ENCODE data around the gene OLFM1.

- TF ChIP-seq, protein P1, sequence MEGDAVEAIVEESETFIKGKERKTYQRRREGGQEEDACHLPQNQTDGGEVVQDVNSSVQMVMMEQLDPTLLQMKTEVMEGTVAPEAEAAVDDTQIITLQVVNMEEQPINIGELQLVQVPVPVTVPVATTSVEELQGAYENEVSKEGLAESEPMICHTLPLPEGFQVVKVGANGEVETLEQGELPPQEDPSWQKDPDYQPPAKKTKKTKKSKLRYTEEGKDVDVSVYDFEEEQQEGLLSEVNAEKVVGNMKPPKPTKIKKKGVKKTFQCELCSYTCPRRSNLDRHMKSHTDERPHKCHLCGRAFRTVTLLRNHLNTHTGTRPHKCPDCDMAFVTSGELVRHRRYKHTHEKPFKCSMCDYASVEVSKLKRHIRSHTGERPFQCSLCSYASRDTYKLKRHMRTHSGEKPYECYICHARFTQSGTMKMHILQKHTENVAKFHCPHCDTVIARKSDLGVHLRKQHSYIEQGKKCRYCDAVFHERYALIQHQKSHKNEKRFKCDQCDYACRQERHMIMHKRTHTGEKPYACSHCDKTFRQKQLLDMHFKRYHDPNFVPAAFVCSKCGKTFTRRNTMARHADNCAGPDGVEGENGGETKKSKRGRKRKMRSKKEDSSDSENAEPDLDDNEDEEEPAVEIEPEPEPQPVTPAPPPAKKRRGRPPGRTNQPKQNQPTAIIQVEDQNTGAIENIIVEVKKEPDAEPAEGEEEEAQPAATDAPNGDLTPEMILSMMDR (IDR thresholded peaks at IDR 0.05): no peak
- no peak for TF ChIP-seq EZH2 (IDR thresholded peaks at IDR 0.05; ENCODE audit: borderline replicate concordance, insufficient read depth, low read depth, low read length, poor library complexity, severe bottlenecking)
Observed at GRCh38 chr9:135150981-135151380, 63.5 kb downstream of the OLFM1 start.
